B cell (primary cell): ENCODE data around the gene ZNF143.

ENCODE experiments used
- EZH2 ChIP-seq: IDR thresholded peaks from 2 replicates; pipeline ENCODE4 v1.6.1; 2012; ENCODE audit warnings: borderline replicate concordance, low read depth, mild to moderate bottlenecking, moderate library complexity, low read length; ENCODE audit not compliant: insufficient read depth, poor library complexity, severe bottlenecking
- TF ChIP-seq, protein P1 (sequence below): fragments of 200-600 bp; IDR thresholded peaks from one replicate; pipeline ENCODE4 v1.8.0; 2022; ENCODE audit warnings: antibody characterized with exemption, mild to moderate bottlenecking

DNA sequence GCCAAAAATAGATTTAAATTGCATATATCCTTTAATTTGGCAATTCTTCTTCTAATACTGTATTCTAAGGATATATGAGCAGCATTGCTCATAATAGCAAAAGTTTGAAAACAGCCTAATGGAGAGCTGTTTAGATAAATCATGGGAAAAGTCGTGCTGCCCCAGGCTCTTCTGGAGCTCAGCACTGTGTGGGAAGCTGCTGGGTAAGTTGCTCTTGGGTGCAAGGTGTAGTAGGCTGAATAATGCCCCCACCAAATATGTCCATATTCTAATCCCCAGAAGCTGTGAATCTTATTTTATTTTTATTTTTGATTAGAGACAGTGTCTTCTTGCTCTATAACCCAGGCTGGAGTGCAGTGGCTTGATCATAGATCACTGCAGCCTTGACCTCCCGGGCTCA, 77.7 kb downstream of the ZNF143 start:
- TF ChIP-seq, protein P1, sequence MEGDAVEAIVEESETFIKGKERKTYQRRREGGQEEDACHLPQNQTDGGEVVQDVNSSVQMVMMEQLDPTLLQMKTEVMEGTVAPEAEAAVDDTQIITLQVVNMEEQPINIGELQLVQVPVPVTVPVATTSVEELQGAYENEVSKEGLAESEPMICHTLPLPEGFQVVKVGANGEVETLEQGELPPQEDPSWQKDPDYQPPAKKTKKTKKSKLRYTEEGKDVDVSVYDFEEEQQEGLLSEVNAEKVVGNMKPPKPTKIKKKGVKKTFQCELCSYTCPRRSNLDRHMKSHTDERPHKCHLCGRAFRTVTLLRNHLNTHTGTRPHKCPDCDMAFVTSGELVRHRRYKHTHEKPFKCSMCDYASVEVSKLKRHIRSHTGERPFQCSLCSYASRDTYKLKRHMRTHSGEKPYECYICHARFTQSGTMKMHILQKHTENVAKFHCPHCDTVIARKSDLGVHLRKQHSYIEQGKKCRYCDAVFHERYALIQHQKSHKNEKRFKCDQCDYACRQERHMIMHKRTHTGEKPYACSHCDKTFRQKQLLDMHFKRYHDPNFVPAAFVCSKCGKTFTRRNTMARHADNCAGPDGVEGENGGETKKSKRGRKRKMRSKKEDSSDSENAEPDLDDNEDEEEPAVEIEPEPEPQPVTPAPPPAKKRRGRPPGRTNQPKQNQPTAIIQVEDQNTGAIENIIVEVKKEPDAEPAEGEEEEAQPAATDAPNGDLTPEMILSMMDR: no peak
- TF ChIP-seq EZH2: no peak
